ENCODE measurements around the gene TPRKB.
"Not testable (repeated sequence)": the region's sequence is repeated elsewhere in the genome, so short reads cannot be mapped to it uniquely, and the experiment has no call there.

The TPRKB gene

GRCh38 chr2:73759285-73759764 is 22.2 kb upstream of the TPRKB start:
- no peak overlapping the region for H3K4me3 ChIP-seq (ENCODE audit: low read depth, low read length)
- DNase-seq (ENCODE audit: low read depth): no peak
- no peak for TF ChIP-seq CTCF (IDR thresholded peaks at IDR 0.05; ENCODE audit: low read depth, low read length, missing control alignments)

- DNase-seq (ENCODE audit: low read depth); H3K4me3 ChIP-seq (ENCODE audit: low read depth, low read length): not testable (repeated sequence)
Measured at GRCh38 chr2:73754332-73754731, 17.2 kb upstream of the TPRKB start.

DNA sequence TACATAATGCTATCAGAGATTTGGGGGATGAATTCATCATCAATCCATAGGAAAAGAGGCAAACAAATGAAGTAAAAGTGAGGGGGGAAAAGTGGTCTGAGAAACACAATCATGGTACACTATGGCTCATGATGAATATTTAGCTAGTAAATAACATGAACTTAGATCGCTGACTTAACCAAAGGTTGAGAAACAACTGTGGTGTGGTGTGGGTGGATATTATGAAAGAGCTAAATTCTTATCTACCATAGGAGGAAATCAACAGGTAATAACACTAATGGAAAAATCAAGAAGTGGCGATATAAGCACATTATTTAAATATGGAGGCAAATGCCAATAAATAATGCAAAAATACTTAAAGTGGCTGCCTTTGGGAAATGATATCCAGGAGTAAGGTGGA is 12.2 kb upstream of the TPRKB start:
- no peak overlapping the region for H3K4me3 ChIP-seq (ENCODE audit: low read depth, low read length)
- no peak for DNase-seq (ENCODE audit: low read depth)
- TF ChIP-seq CTCF (IDR thresholded peaks at IDR 0.05; ENCODE audit: low read depth, low read length, missing control alignments): no peak

GRCh38 chr2:73746877-73747208 is 9.7 kb upstream of the TPRKB start:
- no peak overlapping the region for H3K4me3 ChIP-seq (ENCODE audit: low read depth, low read length)
- DNase-seq (ENCODE audit: low read depth): no peak
- TF ChIP-seq CTCF (IDR thresholded peaks at IDR 0.05; ENCODE audit: low read depth, low read length, missing control alignments): no peak

- H3K4me3 ChIP-seq (ENCODE audit: low read depth, low read length): no peak overlapping the region
- no peak for DNase-seq (ENCODE audit: low read depth)
- TF ChIP-seq CTCF (IDR thresholded peaks at IDR 0.05; ENCODE audit: low read depth, low read length, missing control alignments): no peak
Measured at GRCh38 chr2:73746015-73746876, 9.1 kb upstream of the TPRKB start.

GRCh38 chr2:73740767-73741166 is 3.6 kb upstream of the TPRKB start:
- DNase-seq (ENCODE audit: low read depth): no peak
- TF ChIP-seq CTCF (IDR thresholded peaks at IDR 0.05; ENCODE audit: low read depth, low read length, missing control alignments): no peak
- no peak overlapping the region for H3K4me3 ChIP-seq (ENCODE audit: low read depth, low read length)

- H3K4me3 ChIP-seq (ENCODE audit: low read depth, low read length): no peak overlapping the region
- DNase-seq (ENCODE audit: low read depth): no peak
- no peak for TF ChIP-seq CTCF (IDR thresholded peaks at IDR 0.05; ENCODE audit: low read depth, low read length, missing control alignments)
Measured at GRCh38 chr2:73739101-73739500, 2.0 kb upstream of the TPRKB start.
